Activated CD4-positive, alpha-beta T cell treated with anti-CD3 and anti-CD28 coated beads for 1 hour (primary cell): Measurements from ENCODE around the gene NXPH4.
A peak's percentile ranks its signal among the peaks of the same experiment; 100 is the strongest.

Experiments used
- DNase-seq: peaks from one replicate; pipeline ENCODE4 v3.0.0-alpha.2; 2020

The NXPH4 gene

GRCh38 chr12:57219993-57220754 lies 3.6 kb downstream of the NXPH4 start:
- DNase-seq = no peak

GRCh38 chr12:57220770-57221168 lies 4.2 kb downstream of the NXPH4 start:
- DNase-seq = no peak

GRCh38 chr12:57221169-57221917 lies 4.7 kb downstream of the NXPH4 start:
- DNase-seq = no peak

GRCh38 chr12:57222286-57223190 lies 5.9 kb downstream of the NXPH4 start:
- no peak for DNase-seq

- no peak for DNase-seq
These were observed 6.9 kb downstream of the NXPH4 start for GRCh38 chr12:57223191-57224165.

GRCh38 chr12:57224278-57224972 lies 7.8 kb downstream of the NXPH4 start:
- DNase-seq = no peak

- peak; percentile 49 for DNase-seq
These were observed 8.5 kb downstream of the NXPH4 start for GRCh38 chr12:57224973-57225679.

- no peak for DNase-seq
These were observed 9.2 kb downstream of the NXPH4 start for GRCh38 chr12:57225680-57226210.

GRCh38 chr12:57226588-57227314 lies 10.2 kb downstream of the NXPH4 start:
- no peak for DNase-seq

- DNase-seq = no peak
These were observed 10.9 kb downstream of the NXPH4 start for GRCh38 chr12:57227315-57228115.

- no peak for DNase-seq
These were observed 12.5 kb downstream of the NXPH4 start for GRCh38 chr12:57229046-57229633.

- DNase-seq = peak; percentile 87
These were observed 13.2 kb downstream of the NXPH4 start, which contains the start of gene SHMT2 for GRCh38 chr12:57229634-57230380. TSS of gene SHMT2 (plus strand) at chr12:57229711. CDS start at chr12:57229779, 68 bp downstream.

- DNase-seq = no peak
These were observed 14.0 kb downstream of the NXPH4 start for GRCh38 chr12:57230381-57231155.

GRCh38 chr12:57231276-57232021 lies 14.9 kb downstream of the NXPH4 start:
- DNase-seq = no peak

- DNase-seq = no peak
These were observed 15.7 kb downstream of the NXPH4 start for GRCh38 chr12:57232156-57232756.
